OCI-LY3 (cell line): ENCODE results near the gene ACSL3.

Experiments
- H2AFZ ChIP-seq: fragments of 200-600, 300-600 bp; shearing (Covaris generic); 2 replicates; pipeline ENCODE4 v1.6.0; 2014; ENCODE audit warnings: antibody characterized with exemption, low read depth, low read length
- H3K27ac ChIP-seq: fragments of 200-600, 300-600 bp; sonication (generic); 2 replicates; pipeline ENCODE4 v1.5.1; 2014; ENCODE audit warnings: mild to moderate bottlenecking, low read length, moderate library complexity, mixed read lengths
- H3K27me3 ChIP-seq: fragments of 200-600, 300-600 bp; sonication (generic); 2 replicates; pipeline ENCODE4 v1.6.1; 2014; ENCODE audit warnings: low read depth, low read length, mixed read lengths
- H3K36me3 ChIP-seq: fragments of 200-600, 300-600 bp; sonication (generic); replicated peaks from 2 replicates; pipeline ENCODE3; 2014; ENCODE audit warnings: low read depth, low read length, mixed read lengths
- H3K4me1 ChIP-seq: fragments of 300-600, 200-600 bp; sonication (generic); 2 replicates; pipeline ENCODE4 v1.6.1; 2014; ENCODE audit warnings: low read length, mixed read lengths
- H3K4me2 ChIP-seq: fragments of 200-600, 300-600 bp; sonication (generic); 2 replicates; pipeline ENCODE4 v1.6.1; 2014; ENCODE audit warnings: low read length, mixed read lengths
- H3K4me3 ChIP-seq: fragments of 300-600, 200-600 bp; sonication (generic); 2 replicates; pipeline ENCODE4 v1.5.1; 2014; ENCODE audit warnings: antibody characterized with exemption, mild to moderate bottlenecking, low read length, moderate library complexity
- H3K79me2 ChIP-seq: fragments of 300-600, 200-600 bp; shearing (Covaris generic); 2 replicates; pipeline ENCODE4 v1.6.1; 2014; ENCODE audit warnings: mild to moderate bottlenecking, low read length, mixed read lengths
- H3K9ac ChIP-seq: fragments of 300-600, 200-600 bp; shearing (Covaris generic); 2 replicates; pipeline ENCODE4 v1.6.0; 2014; ENCODE audit warnings: mild to moderate bottlenecking, low read length, moderate library complexity
- H3K9me3 ChIP-seq: fragments of 200-600, 300-600 bp; shearing (Covaris generic); 2 replicates; pipeline ENCODE4 v1.6.1; 2014; ENCODE audit warnings: low read length, mixed read lengths; ENCODE audit not compliant: insufficient read depth
- H4K20me1 ChIP-seq: fragments of 200-600, 300-600 bp; sonication (generic); 2 replicates; pipeline ENCODE4 v1.6.1; 2016; ENCODE audit warnings: low read length, mixed read lengths; ENCODE audit not compliant: insufficient read depth
- CTCF ChIP-seq: fragments of 200-600, 300-600 bp; sonication (generic); IDR thresholded peaks from 2 replicates; pipeline ENCODE4 v1.5.1; 2014; ENCODE audit warnings: antibody characterized with exemption, low read length, low read depth
- EZH2phosphoT487 ChIP-seq: fragments of 200-600 bp; shearing (Covaris generic); IDR thresholded peaks from 2 replicates; pipeline ENCODE4 v1.6.1; 2018; ENCODE audit warnings: antibody characterized with exemption, mixed run types, low read depth

Gene ACSL3

GRCh38 chr2:222973733-222974132 is 112.9 kb downstream of the ACSL3 start:
- H3K27me3 ChIP-seq: no peaks in the 10 kb centered on the region
- H3K4me2 ChIP-seq: no peak overlapping the region
- no peak overlapping the region for H3K9ac ChIP-seq
- H4K20me1 ChIP-seq: no peaks in the 10 kb centered on the region
- H3K9me3 ChIP-seq: no peaks in the 10 kb centered on the region
- no peak overlapping the region for H2AFZ ChIP-seq
- H3K79me2 ChIP-seq: no peaks in the 10 kb centered on the region
- TF ChIP-seq CTCF (no peak), EZH2phosphoT487 (no peak)
- peaks cover 42% of the 10 kb centered on the region for H3K4me1 ChIP-seq
- H3K4me3 ChIP-seq: no peak overlapping the region
- H3K36me3 ChIP-seq: no peaks in the 10 kb centered on the region
- no peak overlapping the region for H3K27ac ChIP-seq

- H3K79me2 ChIP-seq: no peaks in the 10 kb centered on the region
- no peak overlapping the region for H3K9ac ChIP-seq
- no peaks in the 10 kb centered on the region for H4K20me1 ChIP-seq
- no peaks in the 10 kb centered on the region for H3K9me3 ChIP-seq
- H3K4me1 ChIP-seq: peaks cover 18% of the 10 kb centered on the region
- H3K4me3 ChIP-seq: no peak overlapping the region
- no peak overlapping the region for H2AFZ ChIP-seq
- no peak for TF ChIP-seq CTCF
- TF ChIP-seq EZH2phosphoT487: no peak
- H3K4me2 ChIP-seq: no peak overlapping the region
- no peak overlapping the region for H3K27ac ChIP-seq
- no peaks in the 10 kb centered on the region for H3K36me3 ChIP-seq
- H3K27me3 ChIP-seq: no peaks in the 10 kb centered on the region
Measured at GRCh38 chr2:222976521-222977061, 115.8 kb downstream of the ACSL3 start.

- no peak overlapping the region for H3K27ac ChIP-seq
- TF ChIP-seq EZH2phosphoT487: no peak
- TF ChIP-seq CTCF: no peak
- H4K20me1 ChIP-seq: no peaks in the 10 kb centered on the region
- H3K4me2 ChIP-seq: no peak overlapping the region
- no peaks in the 10 kb centered on the region for H3K9me3 ChIP-seq
- no peaks in the 10 kb centered on the region for H3K36me3 ChIP-seq
- no peaks in the 10 kb centered on the region for H3K79me2 ChIP-seq
- no peak overlapping the region for H3K4me3 ChIP-seq
- no peak overlapping the region for H2AFZ ChIP-seq
- no peak overlapping the region for H3K9ac ChIP-seq
- H3K27me3 ChIP-seq: no peaks in the 10 kb centered on the region
- H3K4me1 ChIP-seq: peaks cover 15% of the 10 kb centered on the region
Measured at GRCh38 chr2:222977121-222977520, 116.3 kb downstream of the ACSL3 start.

- H3K36me3 ChIP-seq: no peaks in the 10 kb centered on the region
- H3K27ac ChIP-seq: no peak overlapping the region
- no peaks in the 10 kb centered on the region for H4K20me1 ChIP-seq
- TF ChIP-seq CTCF (no peak), EZH2phosphoT487 (no peak)
- H3K79me2 ChIP-seq: no peaks in the 10 kb centered on the region
- H3K9ac ChIP-seq: no peak overlapping the region
- peaks cover 12% of the 10 kb centered on the region for H3K4me1 ChIP-seq
- H3K27me3 ChIP-seq: no peaks in the 10 kb centered on the region
- no peak overlapping the region for H3K4me2 ChIP-seq
- H3K9me3 ChIP-seq: no peaks in the 10 kb centered on the region
- H2AFZ ChIP-seq: no peak overlapping the region
- H3K4me3 ChIP-seq: no peak overlapping the region
Measured at GRCh38 chr2:222978850-222979249, 118.0 kb downstream of the ACSL3 start.
